Measurements from ENCODE around the gene CFAP410.

Gene CFAP410

GRCh38 chr21:44356160-44356559 is 17.0 kb upstream of the CFAP410 start:
- H3K27ac ChIP-seq (ENCODE audit: low read depth, low read length): no peak overlapping the region
- WGBS: 93% methylated on average over 11 of the region's 11 CpGs
- H3K4me1 ChIP-seq (ENCODE audit: insufficient read depth, low read length): no peaks in the 10 kb centered on the region
- H3K4me3 ChIP-seq (ENCODE audit: low read length): no peak overlapping the region
- no peaks in the 10 kb centered on the region for H3K27me3 ChIP-seq (ENCODE audit: insufficient read depth, low read length)
- no peak overlapping the region for H3K9ac ChIP-seq (ENCODE audit: low read depth, low read length)
- no peaks in the 10 kb centered on the region for H3K9me3 ChIP-seq (ENCODE audit: insufficient read depth, low read depth, low read length)
- no peaks in the 10 kb centered on the region for H3K36me3 ChIP-seq (ENCODE audit: insufficient read depth, low read length)

- H3K36me3 ChIP-seq (ENCODE audit: insufficient read depth, low read length): no peaks in the 10 kb centered on the region
- H3K4me1 ChIP-seq (ENCODE audit: insufficient read depth, low read length): no peaks in the 10 kb centered on the region
- 92% methylated on average over 24 of the region's 24 CpGs for WGBS
- no peak overlapping the region for H3K4me3 ChIP-seq (ENCODE audit: low read length)
- H3K9me3 ChIP-seq (ENCODE audit: insufficient read depth, low read depth, low read length): no peaks in the 10 kb centered on the region
- H3K27ac ChIP-seq (ENCODE audit: low read depth, low read length): no peak overlapping the region
- H3K27me3 ChIP-seq (ENCODE audit: insufficient read depth, low read length): no peaks in the 10 kb centered on the region
- H3K9ac ChIP-seq (ENCODE audit: low read depth, low read length): no peak overlapping the region
These were observed 15.9 kb upstream of the CFAP410 start for GRCh38 chr21:44354775-44355771.

- Histone ChIP-seq H3K27me3 (ENCODE audit: insufficient read depth, low read length) (no peaks in the 10 kb centered on the region), H3K4me3 (ENCODE audit: low read length) (no peak overlapping the region), H3K36me3 (ENCODE audit: insufficient read depth, low read length) (no peaks in the 10 kb centered on the region), H3K9ac (ENCODE audit: low read depth, low read length) (no peak overlapping the region), H3K27ac (ENCODE audit: low read depth, low read length) (no peak overlapping the region), H3K4me1 (ENCODE audit: insufficient read depth, low read length) (no peaks in the 10 kb centered on the region), H3K9me3 (ENCODE audit: insufficient read depth, low read depth, low read length) (no peaks in the 10 kb centered on the region)
- WGBS: 92% methylated on average over 8 of the region's 8 CpGs
These were observed 14.8 kb upstream of the CFAP410 start for GRCh38 chr21:44354001-44354405.

GRCh38 chr21:44353191-44353970 is 14.2 kb upstream of the CFAP410 start, which contains the start of gene TRPM2:
TSS of gene TRPM2 (plus strand) at chr21:44353621. CDS start at chr21:44353701, 80 bp downstream.
- Histone ChIP-seq H3K4me1 (ENCODE audit: insufficient read depth, low read length) (no peaks in the 10 kb centered on the region), H3K4me3 (ENCODE audit: low read length) (no peak within 1 kb of the TSS), H3K27me3 (ENCODE audit: insufficient read depth, low read length) (no peaks in the 10 kb centered on the region), H3K36me3 (ENCODE audit: insufficient read depth, low read length) (no peaks in the 10 kb centered on the region), H3K9ac (ENCODE audit: low read depth, low read length) (no peak within 1 kb of the TSS), H3K27ac (ENCODE audit: low read depth, low read length) (no peak within 1 kb of the TSS), H3K9me3 (ENCODE audit: insufficient read depth, low read depth, low read length) (no peaks in the 10 kb centered on the region)
- 92% methylated on average over 21 of the region's 21 CpGs for WGBS

GRCh38 chr21:44352253-44352860 is 13.2 kb upstream of the CFAP410 start:
- Histone ChIP-seq H3K36me3 (ENCODE audit: insufficient read depth, low read length) (no peaks in the 10 kb centered on the region), H3K4me1 (ENCODE audit: insufficient read depth, low read length) (no peaks in the 10 kb centered on the region), H3K27ac (ENCODE audit: low read depth, low read length) (no peak overlapping the region), H3K9me3 (ENCODE audit: insufficient read depth, low read depth, low read length) (no peaks in the 10 kb centered on the region), H3K4me3 (ENCODE audit: low read length) (no peak overlapping the region), H3K27me3 (ENCODE audit: insufficient read depth, low read length) (no peaks in the 10 kb centered on the region), H3K9ac (ENCODE audit: low read depth, low read length) (no peak overlapping the region)
- WGBS: 93% methylated on average over 17 of the region's 17 CpGs

- Histone ChIP-seq H3K9ac (ENCODE audit: low read depth, low read length) (no peak overlapping the region), H3K27me3 (ENCODE audit: insufficient read depth, low read length) (no peaks in the 10 kb centered on the region)
- WGBS: 93% methylated on average over 18 of the region's 18 CpGs
These were observed 12.5 kb upstream of the CFAP410 start for GRCh38 chr21:44351535-44352252.

GRCh38 chr21:44350773-44351481 is 11.7 kb upstream of the CFAP410 start:
- Histone ChIP-seq H3K4me3 (ENCODE audit: low read length) (no peak overlapping the region), H3K9ac (ENCODE audit: low read depth, low read length) (no peak overlapping the region), H3K27me3 (ENCODE audit: insufficient read depth, low read length) (no peaks in the 10 kb centered on the region), H3K27ac (ENCODE audit: low read depth, low read length) (no peak overlapping the region), H3K4me1 (ENCODE audit: insufficient read depth, low read length) (no peaks in the 10 kb centered on the region), H3K9me3 (ENCODE audit: insufficient read depth, low read depth, low read length) (no peaks in the 10 kb centered on the region), H3K36me3 (ENCODE audit: insufficient read depth, low read length) (no peaks in the 10 kb centered on the region)
- 92% methylated on average over 42 of the region's 42 CpGs for WGBS

More at GRCh38 chr21:44351535-44352252, 12.5 kb upstream of the CFAP410 start:
- Histone ChIP-seq H3K4me3 (ENCODE audit: low read length) (no peak overlapping the region), H3K27ac (ENCODE audit: low read depth, low read length) (no peak overlapping the region), H3K4me1 (ENCODE audit: insufficient read depth, low read length) (no peaks in the 10 kb centered on the region), H3K36me3 (ENCODE audit: insufficient read depth, low read length) (no peaks in the 10 kb centered on the region), H3K9me3 (ENCODE audit: insufficient read depth, low read depth, low read length) (no peaks in the 10 kb centered on the region)

GRCh38 chr21:44349847-44350772 is 10.9 kb upstream of the CFAP410 start:
- Histone ChIP-seq H3K27ac (ENCODE audit: low read depth, low read length) (no peak overlapping the region), H3K27me3 (ENCODE audit: insufficient read depth, low read length) (no peaks in the 10 kb centered on the region), H3K36me3 (ENCODE audit: insufficient read depth, low read length) (no peaks in the 10 kb centered on the region), H3K4me3 (ENCODE audit: low read length) (no peak overlapping the region), H3K9me3 (ENCODE audit: insufficient read depth, low read depth, low read length) (no peaks in the 10 kb centered on the region), H3K9ac (ENCODE audit: low read depth, low read length) (no peak overlapping the region), H3K4me1 (ENCODE audit: insufficient read depth, low read length) (no peaks in the 10 kb centered on the region)
- WGBS: 96% methylated on average over 113 of the region's 113 CpGs

GRCh38 chr21:44349416-44349846 is 10.2 kb upstream of the CFAP410 start:
- WGBS: 95% methylated on average over 12 of the region's 12 CpGs
- no peaks in the 10 kb centered on the region for H3K27me3 ChIP-seq (ENCODE audit: insufficient read depth, low read length)

More at GRCh38 chr21:44349416-44349846, 10.2 kb upstream of the CFAP410 start:
- Histone ChIP-seq H3K4me1 (ENCODE audit: insufficient read depth, low read length) (no peaks in the 10 kb centered on the region), H3K9me3 (ENCODE audit: insufficient read depth, low read depth, low read length) (no peaks in the 10 kb centered on the region), H3K36me3 (ENCODE audit: insufficient read depth, low read length) (no peaks in the 10 kb centered on the region), H3K4me3 (ENCODE audit: low read length) (no peak overlapping the region), H3K9ac (ENCODE audit: low read depth, low read length) (no peak overlapping the region), H3K27ac (ENCODE audit: low read depth, low read length) (no peak overlapping the region)

Measured in HUES64 (cell line).